Hepatic stellate cell (primary cell): Measurements from ENCODE around the gene FBXO48.
"Not testable (repeated sequence)": the region's sequence is repeated elsewhere in the genome, so short reads cannot be mapped to it uniquely, and the experiment has no call there.

Source experiments
- DNase-seq: peaks from one replicate; pipeline ENCODE4 v3.0.0; 2011; ENCODE audit warnings: low spot score

The FBXO48 gene

DNA sequence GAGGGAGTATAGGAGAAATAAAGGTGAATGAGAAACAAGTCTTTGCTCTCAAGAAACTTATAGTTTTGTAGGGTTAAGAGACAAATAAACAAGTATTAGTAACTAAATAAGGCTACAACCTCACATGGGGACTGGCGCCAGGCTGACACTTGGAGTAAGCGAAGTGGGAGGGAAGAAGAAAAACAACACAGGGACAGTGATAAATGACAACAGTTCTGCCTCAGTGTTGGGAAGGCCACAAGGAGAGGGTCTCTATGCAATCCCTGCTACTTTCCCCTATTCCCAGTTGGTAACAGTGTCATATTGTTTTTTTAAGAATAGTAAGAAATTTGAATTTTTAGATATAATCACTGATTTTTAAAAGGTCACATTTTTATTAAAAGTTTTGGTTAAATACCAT is 4.3 kb upstream of the FBXO48 start:
- no peak for DNase-seq

DNA sequence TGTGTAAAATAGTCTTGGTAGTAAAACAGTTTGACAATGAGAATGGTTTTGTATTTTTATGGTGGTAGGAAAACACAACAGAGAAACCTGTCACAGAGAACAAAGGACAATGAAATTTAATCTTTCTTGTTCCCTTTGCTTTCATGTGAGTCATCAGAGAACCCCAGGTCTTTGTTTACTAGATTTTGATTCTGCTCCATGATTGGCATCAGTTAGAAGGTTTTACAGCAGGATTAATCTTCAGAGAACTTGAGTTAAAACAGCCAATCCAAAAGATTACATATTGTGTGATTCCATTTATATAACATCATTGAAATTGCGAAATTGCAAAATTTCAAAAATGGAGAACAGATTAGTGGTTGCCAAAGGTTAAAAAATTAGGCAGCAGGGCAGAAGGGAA is 2.8 kb upstream of the FBXO48 start:
- no peak for DNase-seq

DNA sequence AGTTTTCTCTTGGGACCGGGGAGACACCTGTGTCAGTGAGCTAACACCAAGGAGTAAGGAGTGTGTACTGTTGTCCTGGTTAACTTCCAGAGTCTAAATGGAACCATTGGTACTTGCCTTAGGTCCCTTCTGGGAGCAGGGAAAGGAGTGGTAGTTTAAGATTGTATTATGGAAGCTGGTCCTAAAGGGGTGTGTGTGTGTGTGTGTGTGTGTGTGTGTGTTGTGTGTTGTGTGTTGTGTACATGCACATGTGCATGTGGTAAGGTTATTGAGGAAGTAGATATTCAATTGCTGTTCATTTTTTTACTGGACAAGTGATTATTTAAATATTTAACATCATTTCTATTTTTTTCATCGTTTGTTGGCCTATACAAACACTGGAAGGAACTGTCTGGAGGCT is 1.7 kb upstream of the FBXO48 start:
- no peak for DNase-seq

DNA sequence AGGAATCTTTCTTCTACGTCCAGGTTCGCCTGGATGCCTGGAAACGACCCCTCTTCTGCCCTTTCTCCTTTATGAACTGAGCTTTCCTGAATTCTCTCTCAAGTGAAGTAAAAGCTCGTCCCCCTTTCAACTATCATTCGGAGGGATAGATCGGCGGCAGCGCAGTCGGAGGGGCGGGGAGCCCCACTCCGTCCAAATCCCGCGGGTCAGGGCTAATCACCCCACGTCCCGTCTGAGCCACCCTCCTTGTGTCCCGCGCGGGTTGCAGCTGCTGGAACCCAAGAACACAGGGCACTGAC is 367 bp downstream of the FBXO48 start:
- DNase-seq: no peak

DNA sequence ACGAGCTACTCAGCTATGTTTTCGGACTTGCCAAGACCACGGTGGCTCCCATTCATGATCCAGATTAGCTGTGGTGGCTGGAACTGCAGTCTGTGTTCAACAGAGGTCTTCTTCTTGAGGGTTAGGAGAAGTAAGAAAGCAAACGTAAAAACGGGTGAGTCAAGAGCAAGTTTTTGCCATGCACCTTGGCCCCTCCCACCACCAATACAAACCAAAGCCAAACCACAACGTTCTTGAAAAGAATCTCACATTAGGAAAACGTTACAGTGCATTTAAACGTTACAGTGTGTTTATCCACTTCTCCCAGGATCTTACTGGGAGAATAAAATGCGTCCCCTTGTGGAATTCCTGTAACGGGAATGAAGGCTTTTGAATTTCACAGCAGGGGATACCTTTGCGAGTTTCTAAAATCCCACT is 725 bp downstream of the FBXO48 start:
- DNase-seq: peak; percentile 32

DNA sequence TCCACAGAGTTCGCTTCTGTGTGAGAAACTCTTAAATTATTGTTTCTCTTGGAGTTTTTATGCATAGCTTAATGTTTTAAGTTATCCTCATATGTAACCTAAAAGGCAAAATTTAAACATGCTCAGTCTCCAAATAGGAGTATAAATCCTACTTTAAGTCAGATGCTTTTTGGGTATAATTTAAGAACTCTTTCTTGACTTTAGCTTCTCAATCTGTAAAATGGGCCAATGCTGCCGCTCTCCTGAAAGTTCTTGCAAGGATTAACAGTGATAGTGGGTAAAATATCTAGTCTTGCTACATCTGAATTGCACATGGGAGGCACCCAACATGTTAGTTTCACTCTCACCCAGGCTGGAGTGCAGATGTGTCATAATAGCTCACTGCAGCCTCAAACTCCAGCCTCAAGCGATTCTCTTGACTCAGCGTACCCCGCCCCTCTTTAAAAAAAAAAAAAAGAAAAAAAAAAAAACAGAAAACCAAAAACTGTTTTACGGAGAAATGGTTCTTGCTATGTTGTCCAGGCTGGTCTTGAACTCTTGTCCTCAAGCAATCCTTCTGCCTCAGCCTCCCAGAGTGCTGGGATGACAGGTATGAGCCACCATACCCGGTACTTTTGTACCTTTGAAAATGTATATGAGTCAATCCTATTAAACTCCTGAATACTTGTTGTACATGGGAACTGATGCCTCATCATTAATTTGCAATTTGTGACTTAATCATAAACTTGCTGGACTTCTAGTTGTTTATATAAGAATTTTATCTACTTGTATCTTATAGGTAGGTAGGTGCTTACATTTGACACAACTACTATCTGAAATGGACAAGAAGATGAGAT is 1.8 kb downstream of the FBXO48 start:
- DNase-seq: no peak

DNA sequence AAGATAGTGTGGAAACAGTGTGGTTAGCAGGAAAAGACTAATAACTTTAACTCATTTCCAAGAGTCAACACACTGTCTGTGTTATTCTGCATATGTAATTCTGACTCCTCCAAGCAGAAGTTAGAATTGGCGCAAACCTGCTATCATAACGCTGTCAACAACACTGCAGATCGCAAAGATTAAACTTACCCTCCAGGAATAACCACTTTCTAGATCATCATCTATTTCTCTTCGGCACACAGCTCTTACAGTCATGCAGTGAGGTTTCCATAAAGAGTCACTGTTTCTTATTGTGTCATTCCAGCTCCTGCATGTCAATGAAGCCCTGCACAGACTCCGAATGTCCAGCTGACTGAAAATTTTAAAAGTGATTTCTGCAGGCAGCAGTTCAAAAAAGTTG is 2.4 kb downstream of the FBXO48 start:
- DNase-seq: no peak

DNA sequence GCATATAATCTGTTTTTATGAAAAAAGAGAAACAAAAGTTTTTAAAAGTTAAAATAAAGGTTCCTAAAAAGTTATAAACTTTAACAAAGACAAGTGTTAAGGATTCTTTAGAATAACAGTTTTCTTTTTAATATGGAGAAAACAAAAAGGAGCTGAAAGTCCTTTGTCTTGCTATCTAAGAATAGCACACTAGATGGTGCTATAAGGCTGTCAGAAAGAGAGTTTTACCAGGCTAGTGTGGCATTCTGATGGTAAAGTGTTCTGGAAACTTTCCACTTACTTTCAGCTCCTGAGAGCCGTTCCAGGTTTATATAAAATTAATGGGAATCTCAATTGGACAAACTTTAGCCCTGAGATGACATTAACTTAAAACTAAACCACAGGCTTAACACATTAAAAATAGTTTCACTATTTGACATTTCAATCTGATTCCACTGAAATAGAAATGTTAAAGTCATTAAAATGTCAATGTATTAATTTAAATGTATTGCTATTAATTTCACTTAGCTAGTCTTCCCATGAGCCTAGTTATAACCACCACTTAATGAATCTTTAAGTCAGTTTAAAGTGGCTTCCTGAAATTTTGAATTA is 3.7 kb downstream of the FBXO48 start:
- DNase-seq: peak; percentile 38

DNA sequence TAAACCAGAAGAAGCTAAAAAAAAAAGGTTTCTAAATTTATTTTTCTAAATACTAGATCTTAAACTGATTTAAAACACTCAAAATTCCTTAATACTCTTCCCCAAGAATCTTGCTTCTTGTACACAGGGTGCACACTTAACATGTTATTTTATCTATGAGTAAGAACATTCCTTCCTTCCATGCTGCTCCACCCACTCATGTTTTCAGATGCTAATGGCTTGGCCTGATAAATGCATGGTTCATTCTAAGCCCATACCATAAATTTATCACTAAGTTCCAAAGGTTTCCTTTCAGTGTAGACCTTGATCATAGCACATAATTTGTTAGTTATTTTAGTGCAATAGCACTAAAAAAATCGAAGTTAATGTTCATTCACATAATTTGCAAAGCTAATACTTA is 8.1 kb downstream of the FBXO48 start:
- DNase-seq: peak; percentile 59

DNA sequence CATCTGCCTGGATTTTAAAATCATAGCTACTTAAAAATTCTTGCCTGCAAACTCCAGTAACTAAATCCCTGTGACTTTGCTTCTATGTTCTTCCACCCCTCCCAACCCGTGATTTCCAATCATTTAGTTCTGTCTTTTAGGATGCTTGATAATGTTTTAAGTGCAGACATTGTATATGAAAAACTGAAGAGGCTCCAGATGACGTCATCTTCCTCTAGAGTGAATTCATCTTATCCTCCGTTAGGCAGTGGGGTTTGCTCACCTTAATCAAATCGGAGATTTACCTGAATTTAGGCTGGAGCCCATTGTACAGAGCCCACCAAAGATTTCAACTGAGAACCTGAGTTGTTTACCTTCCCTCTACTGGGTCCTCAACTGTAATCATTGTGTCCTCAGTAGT is 10.9 kb downstream of the FBXO48 start:
- no peak for DNase-seq

DNA sequence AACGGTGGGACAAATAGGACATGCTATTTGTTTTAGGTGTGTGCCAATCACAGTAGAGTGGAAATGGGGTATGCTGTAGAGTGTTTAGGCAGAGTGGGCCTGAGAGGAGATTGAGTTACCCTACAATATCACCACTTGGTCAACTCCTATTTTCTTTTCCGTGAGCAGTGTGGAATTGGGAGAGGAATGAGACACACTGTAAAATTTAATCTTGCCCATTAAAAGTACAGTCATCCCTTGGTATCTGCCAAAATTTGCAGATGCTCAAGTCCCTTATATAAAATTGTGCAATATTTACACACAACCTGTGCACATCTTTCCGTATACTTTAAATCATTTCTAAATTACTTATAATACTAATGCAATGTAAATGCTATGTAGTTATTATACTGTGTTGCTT is 12.4 kb downstream of the FBXO48 start:
- DNase-seq: no peak

DNA sequence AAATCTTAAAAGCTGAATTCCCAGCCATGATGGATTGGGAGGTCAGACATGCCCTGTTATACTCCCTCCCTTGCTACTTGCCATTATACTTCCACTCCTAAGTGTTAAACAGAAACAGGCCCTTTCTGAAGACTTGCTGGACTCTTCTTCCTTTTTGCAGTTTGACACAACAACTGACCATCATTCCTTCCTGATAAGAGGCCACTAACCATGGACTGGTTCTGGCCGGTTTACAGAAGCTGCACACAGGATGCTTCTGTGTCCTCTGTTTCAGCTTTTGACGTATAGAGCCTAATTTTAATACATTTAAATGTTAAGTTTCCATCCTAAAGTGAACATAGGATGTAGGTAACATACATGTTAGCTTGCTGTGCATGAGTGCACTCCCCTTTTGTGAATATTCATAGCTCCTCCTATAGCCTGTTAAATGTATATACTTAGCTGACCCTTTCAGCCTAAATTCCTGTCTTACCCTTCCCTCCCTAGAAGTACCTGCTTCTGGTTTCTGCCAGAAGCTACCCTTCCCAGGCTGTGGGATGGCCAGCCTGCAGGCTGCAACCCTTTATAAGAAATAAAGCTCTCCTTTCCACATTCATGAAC is 13.2 kb downstream of the FBXO48 start:
- no peak for DNase-seq

DNA sequence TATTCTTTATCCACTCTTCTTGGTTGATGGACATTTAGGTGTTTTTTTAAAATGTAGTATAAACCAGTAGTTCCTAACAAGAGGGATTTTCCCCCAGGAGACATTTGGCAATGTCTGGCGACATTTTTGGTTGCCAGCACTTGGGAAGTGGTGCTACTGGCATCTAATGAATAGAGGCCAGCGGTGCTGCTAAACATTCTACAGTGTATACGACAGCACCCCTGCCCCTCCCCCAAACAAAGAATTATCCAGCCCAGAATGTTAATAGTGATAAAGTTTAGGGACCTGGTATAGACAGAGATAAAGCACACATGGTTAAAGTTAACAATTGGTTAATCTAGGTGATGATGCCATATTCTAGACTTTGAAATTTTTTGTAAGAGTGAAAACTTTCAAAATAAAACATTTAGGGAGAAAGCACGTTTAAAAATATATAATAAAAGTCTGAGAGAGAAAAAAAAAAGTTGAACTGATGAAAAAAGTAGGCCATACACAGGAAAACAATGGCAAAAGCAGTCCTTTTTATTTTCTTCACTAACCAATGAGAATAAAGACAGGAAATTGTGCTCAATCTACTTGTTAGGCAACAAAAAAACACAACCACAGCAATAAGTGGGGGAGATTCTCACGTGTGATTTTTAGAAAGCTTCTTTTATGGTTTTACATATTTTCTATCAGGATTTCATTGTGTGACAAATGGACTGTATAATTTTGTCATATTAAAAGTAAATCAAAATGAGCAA is 14.8 kb downstream of the FBXO48 start:
- no peak for DNase-seq

DNA sequence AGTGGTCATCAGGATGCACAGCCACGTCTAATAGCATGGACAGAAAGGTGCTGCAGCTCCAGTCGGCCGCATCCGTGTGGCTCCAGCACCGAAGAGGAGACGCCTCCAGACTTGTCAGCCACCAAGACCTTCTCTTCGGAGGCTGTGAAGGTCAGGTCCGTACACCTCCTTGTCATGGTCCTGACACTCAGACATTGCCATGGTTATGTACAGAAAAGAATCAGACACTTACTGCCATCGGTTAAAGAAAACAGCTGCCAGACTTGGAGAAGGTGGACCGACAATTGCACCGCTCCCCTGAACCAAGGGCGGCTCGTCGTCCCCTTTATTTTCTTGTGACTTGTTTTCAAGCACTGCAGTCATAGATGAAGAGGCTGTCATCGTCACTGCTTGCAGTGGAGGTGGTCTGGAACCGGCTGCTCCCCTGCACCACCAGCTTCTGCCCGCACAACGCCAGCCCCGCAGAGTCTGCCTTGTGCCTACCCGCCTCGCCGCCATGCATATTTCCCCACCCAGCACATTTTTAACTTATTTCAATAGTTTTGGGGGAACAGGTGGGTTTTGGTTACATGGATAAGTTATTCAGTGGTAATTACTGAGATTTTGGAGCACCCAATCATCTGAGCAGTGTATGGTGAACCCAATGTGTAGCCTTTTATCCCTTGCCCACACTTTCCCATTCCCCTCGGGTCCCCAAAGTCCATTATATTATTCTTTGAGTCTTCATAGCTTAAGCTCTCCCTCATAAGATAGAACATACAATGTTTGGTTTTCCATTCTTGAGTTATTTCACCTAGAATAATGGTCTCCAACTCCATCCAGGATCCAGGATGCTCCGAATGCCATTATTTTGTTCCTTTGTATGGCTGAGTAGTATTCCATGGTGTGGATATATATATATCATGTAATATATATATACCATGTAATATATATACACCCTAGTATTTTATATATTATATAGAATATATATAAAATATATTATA is 18.1 kb downstream of the FBXO48 start:
- no peak for DNase-seq

DNA sequence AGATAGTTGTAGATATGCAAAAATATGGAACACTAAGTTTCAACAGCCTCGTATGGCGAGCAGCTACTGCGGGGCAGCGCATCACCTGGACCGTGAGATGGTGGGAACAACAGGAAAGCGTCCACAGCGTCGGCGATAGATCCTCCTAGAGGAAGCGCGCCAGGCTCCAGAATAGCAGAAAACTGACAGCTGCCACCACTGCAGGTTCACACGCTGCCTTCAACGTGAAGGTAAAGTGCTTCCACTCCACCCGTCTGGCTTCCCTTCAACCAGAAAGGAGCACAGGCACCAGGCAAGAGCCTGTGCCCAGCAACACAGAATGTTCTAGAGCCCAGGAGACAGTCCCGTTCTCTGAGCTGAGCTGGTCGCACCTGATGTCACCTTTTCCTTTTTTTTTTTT is 20.0 kb downstream of the FBXO48 start:
- DNase-seq: no peak

DNA sequence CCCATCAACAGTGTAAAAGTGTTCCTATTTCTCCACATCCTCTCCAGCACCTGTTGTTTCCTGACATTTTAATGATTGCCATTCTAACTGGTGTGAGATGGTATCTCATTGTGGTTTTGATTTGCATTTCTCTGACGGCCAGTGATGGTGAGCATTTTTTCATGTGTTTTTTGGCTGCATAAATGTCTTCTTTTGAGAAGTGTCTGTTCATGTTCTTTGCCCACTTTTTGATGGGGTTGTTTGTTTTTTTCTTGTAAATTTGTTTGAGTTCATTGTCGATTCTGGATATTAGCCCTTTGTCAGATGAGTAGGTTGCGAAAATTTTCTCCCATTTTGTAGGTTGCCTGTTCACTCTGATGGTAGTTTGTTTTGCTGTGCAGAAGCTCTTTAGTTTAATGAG is 20.7 kb downstream of the FBXO48 start:
- not testable (repeated sequence) for DNase-seq

DNA sequence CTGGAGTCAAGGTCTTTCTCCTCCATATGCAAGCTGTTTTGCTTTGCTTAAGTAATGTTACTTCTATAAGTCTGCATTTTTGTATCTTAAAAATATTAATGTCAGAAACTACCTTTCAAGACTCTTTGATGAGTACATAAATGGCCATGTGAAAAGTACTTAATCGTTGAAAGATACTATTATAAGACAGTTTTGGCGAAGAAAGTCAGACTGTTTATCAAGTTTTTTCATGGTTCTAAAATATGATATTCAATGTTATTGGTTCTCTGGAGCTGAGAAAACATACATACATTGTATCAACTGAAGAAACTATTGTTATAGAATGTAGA is 25.1 kb downstream of the FBXO48 start:
- no peak for DNase-seq

DNA sequence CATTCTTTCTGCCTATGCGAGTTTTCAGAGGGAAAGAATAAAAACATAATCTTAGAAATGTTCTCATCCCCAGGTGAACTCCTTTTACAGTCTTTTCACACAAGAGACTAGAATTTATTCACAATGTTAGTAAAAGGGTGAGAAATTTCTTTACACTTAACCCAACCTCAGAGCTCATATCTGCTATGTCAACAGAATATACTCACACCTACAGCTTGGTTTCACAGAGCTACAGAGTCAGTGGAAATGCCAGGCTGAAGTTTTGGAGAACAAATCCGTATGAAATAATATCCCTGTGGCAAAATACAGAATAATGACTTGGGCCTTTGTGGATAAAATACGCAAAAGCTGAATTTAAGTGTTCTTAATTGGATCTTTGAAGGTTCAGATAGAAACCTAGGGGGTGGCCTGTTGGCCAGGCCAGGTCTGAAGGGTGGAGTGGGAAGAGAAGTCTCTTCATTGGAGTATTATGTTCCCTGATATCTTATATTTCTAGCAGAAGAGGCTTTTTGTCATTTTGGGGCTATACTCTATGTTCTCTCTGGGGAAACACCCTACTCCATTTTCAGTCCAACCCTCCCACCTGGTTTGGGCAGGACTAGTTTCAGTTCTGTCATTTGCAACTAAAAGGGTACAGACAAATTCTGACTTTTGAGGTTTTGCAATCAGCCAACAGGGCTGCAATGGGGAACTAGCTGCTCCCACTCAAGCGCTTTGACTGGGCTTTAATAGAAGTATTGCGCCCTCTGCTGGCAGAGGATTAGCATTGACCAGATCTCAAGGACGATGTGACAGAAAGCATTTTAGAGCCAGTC is 25.7 kb downstream of the FBXO48 start:
- peak; percentile 54 for DNase-seq

DNA sequence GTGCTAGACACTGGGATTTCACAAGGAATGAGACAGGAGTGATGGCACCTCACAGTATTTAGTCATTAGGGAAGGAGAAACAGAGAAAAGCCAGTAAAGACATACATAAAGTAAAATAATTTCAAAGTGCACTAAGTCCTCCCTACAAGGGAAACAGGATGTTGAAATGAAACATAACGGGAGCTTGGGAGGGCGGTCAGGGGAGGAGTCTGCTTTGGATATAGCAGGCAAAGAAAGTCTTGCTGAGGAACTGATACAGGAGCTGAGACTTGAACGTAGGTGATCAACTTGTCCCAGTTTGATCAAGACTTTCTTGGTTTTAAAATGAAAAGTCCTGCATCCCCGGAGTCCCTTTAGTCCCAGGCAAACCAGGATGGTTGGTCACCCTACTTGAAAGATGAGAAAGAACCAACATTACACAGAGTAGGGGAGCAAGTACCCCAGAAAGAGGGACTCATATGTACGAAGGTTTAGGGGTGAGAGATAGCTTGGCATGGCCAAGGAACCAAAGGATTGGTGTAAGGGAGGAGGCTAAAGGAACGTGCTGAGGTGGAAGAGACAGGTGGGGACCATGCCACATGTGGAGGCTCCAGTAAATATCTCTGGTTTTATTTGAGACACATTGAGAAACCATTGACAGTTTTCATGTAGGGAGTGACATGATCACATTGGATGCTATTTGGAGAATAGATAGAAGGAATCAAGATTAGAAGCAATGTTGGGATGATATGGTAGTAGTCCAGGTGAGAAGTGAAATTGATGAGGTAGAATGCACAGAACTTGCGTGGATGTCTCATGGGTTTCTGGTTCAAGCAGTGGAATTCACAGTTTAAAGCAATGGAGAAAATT is 28.4 kb downstream of the FBXO48 start:
- DNase-seq: no peak

DNA sequence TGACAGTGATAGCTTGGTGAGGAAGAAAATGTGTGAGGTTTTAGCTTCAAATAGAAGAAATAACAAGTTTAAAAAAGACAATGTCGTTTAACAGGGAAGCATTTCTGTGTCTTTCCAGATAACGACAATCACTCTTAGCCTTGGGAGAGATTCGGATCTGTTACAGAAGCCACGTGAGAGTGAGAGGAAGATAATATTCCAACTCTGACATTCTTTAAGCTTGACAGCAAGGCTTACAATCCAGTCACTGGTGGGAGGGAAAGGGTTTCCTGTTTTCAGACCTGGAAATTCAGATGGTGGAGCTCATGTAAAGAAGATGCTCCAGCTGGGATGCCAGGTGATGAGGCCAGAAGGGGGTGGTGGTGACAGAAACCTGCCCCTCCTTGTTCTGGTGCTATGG is 30.8 kb downstream of the FBXO48 start:
- peak; percentile 34 for DNase-seq
